Lower leg skin (tissue), 3 donors: Measurements from ENCODE around the gene TRIM6.
"Not testable (repeated sequence)": the region's sequence is repeated elsewhere in the genome, so short reads cannot be mapped to it uniquely, and the experiment has no call there.

Experiments used
- POLR2A ChIP-seq, 2 donors: fragments of 450-650 bp; IDR thresholded peaks; one replicate each; pipeline ENCODE4 v1.6.1; 2016 to 2017; ENCODE audit warnings: antibody characterized with exemption in 2 of 2, mild to moderate bottlenecking in 1 of 2, moderate library complexity in 1 of 2
- TF ChIP-seq, protein P1 (sequence below), 3 donors: fragments of 450-650 bp; IDR thresholded peaks; one replicate each; pipeline ENCODE4 v1.5.1; 2016; ENCODE audit warnings: antibody characterized with exemption in 3 of 3, mild to moderate bottlenecking in 3 of 3, moderate library complexity in 2 of 3

- TF ChIP-seq POLR2A (IDR thresholded peaks at IDR 0.05) = not testable (repeated sequence)
- TF ChIP-seq, protein P1, sequence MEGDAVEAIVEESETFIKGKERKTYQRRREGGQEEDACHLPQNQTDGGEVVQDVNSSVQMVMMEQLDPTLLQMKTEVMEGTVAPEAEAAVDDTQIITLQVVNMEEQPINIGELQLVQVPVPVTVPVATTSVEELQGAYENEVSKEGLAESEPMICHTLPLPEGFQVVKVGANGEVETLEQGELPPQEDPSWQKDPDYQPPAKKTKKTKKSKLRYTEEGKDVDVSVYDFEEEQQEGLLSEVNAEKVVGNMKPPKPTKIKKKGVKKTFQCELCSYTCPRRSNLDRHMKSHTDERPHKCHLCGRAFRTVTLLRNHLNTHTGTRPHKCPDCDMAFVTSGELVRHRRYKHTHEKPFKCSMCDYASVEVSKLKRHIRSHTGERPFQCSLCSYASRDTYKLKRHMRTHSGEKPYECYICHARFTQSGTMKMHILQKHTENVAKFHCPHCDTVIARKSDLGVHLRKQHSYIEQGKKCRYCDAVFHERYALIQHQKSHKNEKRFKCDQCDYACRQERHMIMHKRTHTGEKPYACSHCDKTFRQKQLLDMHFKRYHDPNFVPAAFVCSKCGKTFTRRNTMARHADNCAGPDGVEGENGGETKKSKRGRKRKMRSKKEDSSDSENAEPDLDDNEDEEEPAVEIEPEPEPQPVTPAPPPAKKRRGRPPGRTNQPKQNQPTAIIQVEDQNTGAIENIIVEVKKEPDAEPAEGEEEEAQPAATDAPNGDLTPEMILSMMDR (IDR thresholded peaks at IDR 0.05) = not testable (repeated sequence)
Observed at GRCh38 chr11:5589906-5590305, 6.5 kb upstream of the TRIM6 start.
